Panc1 (cell line): ENCODE measurements around the gene C15orf62. TPM values are rescaled to one million over a fixed set of nuclear protein-coding genes. Genes with fewer than 3 reads are reported as not detected.

Experiments used
- ATAC-seq: fragments of 200-7000 bp; cut with Tn5 transposase; 2 replicates; pipeline ENCODE4 v1.9.1; 2020; ENCODE audit warnings: mild to moderate bottlenecking, moderate library complexity
- BruUV-seq: library from RNA; stranded (reverse); fragments of 400-500 nt; replicated peaks from 2 replicates; lab custom pipeline; 2021; lab: Mats Ljungman, UMichigan
- CTCF ChIA-PET: fragments of 300-600 bp; sonication (Branson Sonifier 250); formaldehyde crosslinking; loops from one replicate; lab custom pipeline; 2022; ENCODE audit warnings: antibody characterized with exemption; lab: Charles Lee
- POLR2A ChIA-PET: fragments of 300-600 bp; sonication (Branson Sonifier 250); formaldehyde crosslinking; loops from one replicate; lab custom pipeline; 2022; ENCODE audit warnings: antibody characterized with exemption; lab: Charles Lee
- DNase-seq: peaks from one replicate; pipeline ENCODE4 v3.0.0-alpha.2; 2010; ENCODE audit warnings: low read depth, low spot score
- H3K27ac ChIP-seq: 2 replicates; pipeline ENCODE4 v1.5.1; 2011; ENCODE audit warnings: mild to moderate bottlenecking, low read length, inconsistent platforms
- H3K27me3 ChIP-seq: fragments of 200-500 bp; sonication (Bioruptor generic); 2 replicates; pipeline ENCODE4 v1.6.0; 2014; ENCODE audit warnings: low read length, inconsistent platforms; ENCODE audit not compliant: control insufficient read depth, insufficient read depth
- H3K36me3 ChIP-seq: fragments of 200-500 bp; sonication (Bioruptor generic); 2 replicates; pipeline ENCODE4 v1.5.1; 2014; ENCODE audit warnings: inconsistent platforms, mild to moderate bottlenecking, low read length, moderate library complexity; ENCODE audit not compliant: control insufficient read depth, insufficient read depth
- H3K4me1 ChIP-seq: 2 replicates; pipeline ENCODE4 v1.5.1; 2011; ENCODE audit warnings: inconsistent platforms, mild to moderate bottlenecking, low read length, moderate library complexity; ENCODE audit not compliant: control insufficient read depth, insufficient read depth
- H3K4me3 ChIP-seq, 2 experiments: 2 replicates each; pipeline ENCODE4 v1.5.1; 2011 to 2012; ENCODE audit warnings: low read depth in 2 of 2, low read length in 2 of 2, mild to moderate bottlenecking in 2 of 2, inconsistent platforms in 1 of 2, moderate library complexity in 1 of 2
- H3K9me3 ChIP-seq: fragments of 200-500 bp; sonication (Bioruptor generic); 2 replicates; pipeline ENCODE4 v1.5.1; 2014; ENCODE audit warnings: low read depth, mild to moderate bottlenecking, inconsistent platforms, low read length, moderate library complexity; ENCODE audit not compliant: control insufficient read depth, insufficient read depth
- POLR2AphosphoS5 ChIP-seq: IDR thresholded peaks from 2 replicates; pipeline ENCODE4 v1.6.1; 2012; ENCODE audit warnings: mild to moderate bottlenecking, low read depth, low read length, moderate library complexity
- SIN3A ChIP-seq: IDR thresholded peaks from 2 replicates; pipeline ENCODE4 v1.6.1; 2012; ENCODE audit warnings: low read depth, mild to moderate bottlenecking, low read length, moderate library complexity, borderline replicate concordance; ENCODE audit not compliant: insufficient read depth
- TCF7L2 ChIP-seq: IDR thresholded peaks from 2 replicates; pipeline ENCODE4 v1.6.1; 2011; ENCODE audit warnings: mild to moderate bottlenecking, low read depth, low read length, inconsistent platforms
- in situ Hi-C: cut with HindIII; loops from 2 replicates; pipeline ENCODE4 v1.10.0; 2016; ENCODE audit warnings: low sequenced_read_pairs, low pct_unique_long_range_greater_than_20kb
- intact Hi-C: fragments of 100-400 bp; cut with micrococcal nuclease; formaldehyde crosslinking; loops from one replicate; pipeline ENCODE4 v1.10.0; 2022; ENCODE audit not compliant: unreplicated experiment
- total RNA-seq: library from RNA; stranded (reverse); gene quantifications from one replicate; pipeline ENCODE4 v1.2.1, GENCODE V29; 2021; ENCODE audit not compliant: unreplicated experiment
- TF ChIP-seq, protein P1 (sequence below), 2 experiments: IDR thresholded peaks; 2 replicates each; pipeline ENCODE4 v1.6.1; 2011 to 2012; ENCODE audit warnings: low read depth in 2 of 2, control low read depth in 1 of 2, low read length in 1 of 2, mild to moderate bottlenecking in 1 of 2, moderate library complexity in 1 of 2; ENCODE audit not compliant: insufficient read depth in 1 of 2
- TF ChIP-seq, protein P2 (sequence below): fragments of 450-650 bp; IDR thresholded peaks from 2 replicates; pipeline ENCODE4 v1.5.1; 2017; ENCODE audit warnings: mild to moderate bottlenecking

Gene C15orf62
- total RNA-seq, 1 experiment from 2014 or later: 0.33 TPM

DNA sequence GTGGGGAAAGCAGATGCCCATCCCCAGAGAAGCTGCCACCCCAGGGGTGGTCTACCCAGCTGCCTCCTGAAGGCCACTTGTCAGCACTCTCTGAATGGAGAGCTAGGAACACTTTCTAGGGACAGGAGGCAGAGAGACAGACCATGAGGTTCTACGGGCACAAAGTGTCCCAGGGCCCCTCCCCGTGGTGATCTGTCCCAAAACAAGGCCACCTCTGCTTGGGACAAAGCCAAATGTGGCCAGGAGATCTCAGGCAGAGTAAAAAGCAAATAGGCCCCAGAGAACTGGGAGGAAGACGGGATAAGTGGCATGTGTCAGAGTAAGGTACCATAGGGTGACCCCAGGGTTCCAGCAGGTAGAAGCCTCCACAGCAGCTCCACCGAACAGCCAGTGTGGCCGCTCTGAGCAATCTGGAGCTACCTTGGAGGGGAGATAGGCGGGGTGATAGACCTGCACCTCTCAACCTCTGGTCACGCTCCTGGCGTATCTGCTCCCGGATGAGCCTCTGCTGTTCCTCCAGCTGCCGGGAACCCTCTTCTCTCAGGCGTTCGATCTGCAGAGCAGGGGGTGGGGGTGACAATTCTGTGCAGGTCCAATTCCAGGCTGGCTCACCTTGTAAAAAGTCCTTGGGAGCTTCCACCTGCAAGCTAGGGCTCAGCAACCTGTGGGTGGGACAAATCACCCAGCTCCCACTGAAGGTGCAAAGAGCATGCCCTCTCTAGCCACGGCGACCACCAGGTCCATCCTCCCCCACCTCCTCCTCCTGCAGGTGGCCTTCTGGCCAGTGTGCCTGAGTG lies 6.2 kb downstream of the C15orf62 start:
- DNase-seq (no peak), ATAC-seq (no peak)
- POLR2A ChIA-PET: no interaction called here
- no peaks in the 10 kb centered on the region; the same call in 1 of the 2 replicates for H3K36me3 ChIP-seq
- no peaks in the 10 kb centered on the region for H3K27me3 ChIP-seq
- CTCF ChIA-PET: interaction anchor here (0.6 kb wide), 1 partner anchor 116 kb away, joined by 3 read pairs; no protein-coding TSS in a partner anchor
- BruUV-seq: no TSS peak
- no peak overlapping the region for H3K27ac ChIP-seq
- in situ Hi-C loops (loop anchor here (25.0 kb wide), 1 partner anchor 139 kb away; no protein-coding TSS in a partner anchor), intact Hi-C loops (no loop called here)
- H3K4me1 ChIP-seq: no peaks in the 10 kb centered on the region
- H3K9me3 ChIP-seq: no peaks in the 10 kb centered on the region
- no peak overlapping the region for H3K4me3 ChIP-seq
- TF ChIP-seq, protein P1, sequence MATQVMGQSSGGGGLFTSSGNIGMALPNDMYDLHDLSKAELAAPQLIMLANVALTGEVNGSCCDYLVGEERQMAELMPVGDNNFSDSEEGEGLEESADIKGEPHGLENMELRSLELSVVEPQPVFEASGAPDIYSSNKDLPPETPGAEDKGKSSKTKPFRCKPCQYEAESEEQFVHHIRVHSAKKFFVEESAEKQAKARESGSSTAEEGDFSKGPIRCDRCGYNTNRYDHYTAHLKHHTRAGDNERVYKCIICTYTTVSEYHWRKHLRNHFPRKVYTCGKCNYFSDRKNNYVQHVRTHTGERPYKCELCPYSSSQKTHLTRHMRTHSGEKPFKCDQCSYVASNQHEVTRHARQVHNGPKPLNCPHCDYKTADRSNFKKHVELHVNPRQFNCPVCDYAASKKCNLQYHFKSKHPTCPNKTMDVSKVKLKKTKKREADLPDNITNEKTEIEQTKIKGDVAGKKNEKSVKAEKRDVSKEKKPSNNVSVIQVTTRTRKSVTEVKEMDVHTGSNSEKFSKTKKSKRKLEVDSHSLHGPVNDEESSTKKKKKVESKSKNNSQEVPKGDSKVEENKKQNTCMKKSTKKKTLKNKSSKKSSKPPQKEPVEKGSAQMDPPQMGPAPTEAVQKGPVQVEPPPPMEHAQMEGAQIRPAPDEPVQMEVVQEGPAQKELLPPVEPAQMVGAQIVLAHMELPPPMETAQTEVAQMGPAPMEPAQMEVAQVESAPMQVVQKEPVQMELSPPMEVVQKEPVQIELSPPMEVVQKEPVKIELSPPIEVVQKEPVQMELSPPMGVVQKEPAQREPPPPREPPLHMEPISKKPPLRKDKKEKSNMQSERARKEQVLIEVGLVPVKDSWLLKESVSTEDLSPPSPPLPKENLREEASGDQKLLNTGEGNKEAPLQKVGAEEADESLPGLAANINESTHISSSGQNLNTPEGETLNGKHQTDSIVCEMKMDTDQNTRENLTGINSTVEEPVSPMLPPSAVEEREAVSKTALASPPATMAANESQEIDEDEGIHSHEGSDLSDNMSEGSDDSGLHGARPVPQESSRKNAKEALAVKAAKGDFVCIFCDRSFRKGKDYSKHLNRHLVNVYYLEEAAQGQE (IDR thresholded peaks at IDR 0.05; ENCODE audit: insufficient read depth in 1 of 2, low read depth in 2 of 2, low read length in 1 of 2): no peak
- TF ChIP-seq SIN3A (no peak), TCF7L2 (no peak), POLR2AphosphoS5 (no peak)
- TF ChIP-seq, protein P2, sequence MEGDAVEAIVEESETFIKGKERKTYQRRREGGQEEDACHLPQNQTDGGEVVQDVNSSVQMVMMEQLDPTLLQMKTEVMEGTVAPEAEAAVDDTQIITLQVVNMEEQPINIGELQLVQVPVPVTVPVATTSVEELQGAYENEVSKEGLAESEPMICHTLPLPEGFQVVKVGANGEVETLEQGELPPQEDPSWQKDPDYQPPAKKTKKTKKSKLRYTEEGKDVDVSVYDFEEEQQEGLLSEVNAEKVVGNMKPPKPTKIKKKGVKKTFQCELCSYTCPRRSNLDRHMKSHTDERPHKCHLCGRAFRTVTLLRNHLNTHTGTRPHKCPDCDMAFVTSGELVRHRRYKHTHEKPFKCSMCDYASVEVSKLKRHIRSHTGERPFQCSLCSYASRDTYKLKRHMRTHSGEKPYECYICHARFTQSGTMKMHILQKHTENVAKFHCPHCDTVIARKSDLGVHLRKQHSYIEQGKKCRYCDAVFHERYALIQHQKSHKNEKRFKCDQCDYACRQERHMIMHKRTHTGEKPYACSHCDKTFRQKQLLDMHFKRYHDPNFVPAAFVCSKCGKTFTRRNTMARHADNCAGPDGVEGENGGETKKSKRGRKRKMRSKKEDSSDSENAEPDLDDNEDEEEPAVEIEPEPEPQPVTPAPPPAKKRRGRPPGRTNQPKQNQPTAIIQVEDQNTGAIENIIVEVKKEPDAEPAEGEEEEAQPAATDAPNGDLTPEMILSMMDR: no peak

GRCh38 chr15:40776537-40777141 lies 6.9 kb downstream of the C15orf62 start:
- BruUV-seq: no TSS peak
- H3K9me3 ChIP-seq: no peaks in the 10 kb centered on the region
- TF ChIP-seq, protein P1 (IDR thresholded peaks at IDR 0.05; ENCODE audit: insufficient read depth in 1 of 2, low read depth in 2 of 2, low read length in 1 of 2): no peak
- no peak for TF ChIP-seq SIN3A
- TF ChIP-seq TCF7L2: no peak
- no peak for TF ChIP-seq POLR2AphosphoS5
- TF ChIP-seq, protein P2: no peak
- no peak overlapping the region for H3K4me3 ChIP-seq
- H3K4me1 ChIP-seq: no peaks in the 10 kb centered on the region
- ChIA-PET POLR2A (no interaction called here), CTCF (interaction anchor here (0.6 kb wide), 1 partner anchor 115 kb away, joined by 3 read pairs; no protein-coding TSS in a partner anchor)
- DNase-seq (no peak), ATAC-seq (no peak)
- H3K27me3 ChIP-seq: no peaks in the 10 kb centered on the region
- intact Hi-C loops: no loop called here
- H3K27ac ChIP-seq: no peak overlapping the region
- in situ Hi-C loops: loop anchor here (25.0 kb wide), 1 partner anchor 139 kb away; no protein-coding TSS in a partner anchor
- no peaks in the 10 kb centered on the region; the same call in 1 of the 2 replicates for H3K36me3 ChIP-seq
